Tibial nerve (tissue), 3 donors: ENCODE measurements around the gene ARHGAP25.

ENCODE experiments used
- POLR2A ChIP-seq, 2 donors: fragments of 450-650 bp; IDR thresholded peaks; one replicate each; pipeline ENCODE4 v1.6.1; 2017; ENCODE audit warnings: antibody characterized with exemption in 2 of 2, mild to moderate bottlenecking in 2 of 2, moderate library complexity in 2 of 2
- TF ChIP-seq, protein P1 (sequence below), 5 experiments: fragments of 200-600 bp in 3 of 5; fragments of 450-650 bp in 2 of 5; sonication (generic) in 3 of 5; IDR thresholded peaks; one replicate each; pipeline ENCODE4 v1.5.1; 2016 to 2019; ENCODE audit warnings: antibody characterized with exemption in 5 of 5, mild to moderate bottlenecking in 3 of 5, moderate library complexity in 2 of 5

GRCh38 chr2:68809324-68810240, 75.0 kb downstream of the ARHGAP25 start:
- TF ChIP-seq, protein P1, sequence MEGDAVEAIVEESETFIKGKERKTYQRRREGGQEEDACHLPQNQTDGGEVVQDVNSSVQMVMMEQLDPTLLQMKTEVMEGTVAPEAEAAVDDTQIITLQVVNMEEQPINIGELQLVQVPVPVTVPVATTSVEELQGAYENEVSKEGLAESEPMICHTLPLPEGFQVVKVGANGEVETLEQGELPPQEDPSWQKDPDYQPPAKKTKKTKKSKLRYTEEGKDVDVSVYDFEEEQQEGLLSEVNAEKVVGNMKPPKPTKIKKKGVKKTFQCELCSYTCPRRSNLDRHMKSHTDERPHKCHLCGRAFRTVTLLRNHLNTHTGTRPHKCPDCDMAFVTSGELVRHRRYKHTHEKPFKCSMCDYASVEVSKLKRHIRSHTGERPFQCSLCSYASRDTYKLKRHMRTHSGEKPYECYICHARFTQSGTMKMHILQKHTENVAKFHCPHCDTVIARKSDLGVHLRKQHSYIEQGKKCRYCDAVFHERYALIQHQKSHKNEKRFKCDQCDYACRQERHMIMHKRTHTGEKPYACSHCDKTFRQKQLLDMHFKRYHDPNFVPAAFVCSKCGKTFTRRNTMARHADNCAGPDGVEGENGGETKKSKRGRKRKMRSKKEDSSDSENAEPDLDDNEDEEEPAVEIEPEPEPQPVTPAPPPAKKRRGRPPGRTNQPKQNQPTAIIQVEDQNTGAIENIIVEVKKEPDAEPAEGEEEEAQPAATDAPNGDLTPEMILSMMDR (IDR thresholded peaks at IDR 0.05): no peak
- TF ChIP-seq POLR2A (IDR thresholded peaks at IDR 0.05): no peak
